Right lobe of liver (tissue), 4 donors: ENCODE results near the gene ADGRD1.

Experiments
- POLR2A ChIP-seq: fragments of 450-650 bp; IDR thresholded peaks from one replicate; pipeline ENCODE4 v1.6.1; 2017; ENCODE audit warnings: antibody characterized with exemption, mild to moderate bottlenecking
- TF ChIP-seq, protein P1 (sequence below), 4 donors: fragments of 200-600 bp in 3 of 4; fragments of 450-650 bp in 1 of 4; IDR thresholded peaks; one replicate each; pipeline versions ENCODE4 v1.5.1 to v1.8.0; 2016 to 2022; ENCODE audit warnings: antibody characterized with exemption in 4 of 4, mild to moderate bottlenecking in 2 of 4
- donor health status: DM: no; HTN: no; CAD: no.
- donor health status: DM: no; HTN: no; CAD: no.
- donor health status: DM: no; HTN: yes; CAD: no.

DNA sequence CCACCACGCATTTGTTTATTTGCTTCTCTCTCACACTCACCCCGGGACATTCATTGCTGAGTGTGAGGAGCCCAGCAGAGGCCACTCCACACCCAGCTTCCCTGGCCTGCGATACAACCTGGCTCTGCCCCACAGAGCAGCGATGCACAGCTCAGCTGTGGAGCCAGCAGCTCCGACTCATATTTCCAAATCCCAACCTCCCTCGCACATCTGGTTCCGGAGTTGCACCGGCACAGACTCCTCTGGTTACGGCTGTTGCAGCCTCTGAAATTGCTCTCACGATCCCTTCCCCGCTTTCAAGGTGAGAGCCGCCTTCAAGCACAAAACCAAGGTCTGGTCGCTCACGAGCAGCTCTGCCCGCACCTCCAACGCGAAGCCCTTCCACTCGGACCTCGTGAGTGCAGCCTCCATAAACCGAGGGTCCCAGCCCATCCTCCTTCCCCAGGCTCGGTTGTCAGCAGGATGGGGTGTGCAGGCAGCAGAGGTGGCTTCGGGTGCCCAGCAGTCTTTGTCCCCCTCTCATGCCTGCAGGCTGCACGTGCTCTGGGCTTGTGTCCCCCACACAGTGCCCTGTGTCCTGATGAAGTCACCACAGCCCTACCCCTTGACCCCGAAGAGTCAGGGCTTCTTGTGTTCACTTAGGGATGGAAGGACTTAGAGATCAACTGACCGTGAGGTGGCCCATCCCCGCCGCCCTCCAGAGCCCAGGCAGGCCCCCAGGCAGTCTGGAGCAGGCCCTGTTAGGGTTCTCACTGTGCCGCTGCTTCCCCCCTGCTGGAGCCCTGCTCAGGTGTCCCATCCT is 184.3 kb downstream of the ADGRD1 start:
- TF ChIP-seq, protein P1, sequence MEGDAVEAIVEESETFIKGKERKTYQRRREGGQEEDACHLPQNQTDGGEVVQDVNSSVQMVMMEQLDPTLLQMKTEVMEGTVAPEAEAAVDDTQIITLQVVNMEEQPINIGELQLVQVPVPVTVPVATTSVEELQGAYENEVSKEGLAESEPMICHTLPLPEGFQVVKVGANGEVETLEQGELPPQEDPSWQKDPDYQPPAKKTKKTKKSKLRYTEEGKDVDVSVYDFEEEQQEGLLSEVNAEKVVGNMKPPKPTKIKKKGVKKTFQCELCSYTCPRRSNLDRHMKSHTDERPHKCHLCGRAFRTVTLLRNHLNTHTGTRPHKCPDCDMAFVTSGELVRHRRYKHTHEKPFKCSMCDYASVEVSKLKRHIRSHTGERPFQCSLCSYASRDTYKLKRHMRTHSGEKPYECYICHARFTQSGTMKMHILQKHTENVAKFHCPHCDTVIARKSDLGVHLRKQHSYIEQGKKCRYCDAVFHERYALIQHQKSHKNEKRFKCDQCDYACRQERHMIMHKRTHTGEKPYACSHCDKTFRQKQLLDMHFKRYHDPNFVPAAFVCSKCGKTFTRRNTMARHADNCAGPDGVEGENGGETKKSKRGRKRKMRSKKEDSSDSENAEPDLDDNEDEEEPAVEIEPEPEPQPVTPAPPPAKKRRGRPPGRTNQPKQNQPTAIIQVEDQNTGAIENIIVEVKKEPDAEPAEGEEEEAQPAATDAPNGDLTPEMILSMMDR (IDR thresholded peaks at IDR 0.05) = no peak
- no peak for TF ChIP-seq POLR2A
